MV-4-11 (cell line): Measurements from ENCODE around the gene XYLT1.
"Not testable (repeated sequence)": the region's sequence is repeated elsewhere in the genome, so short reads cannot be mapped to it uniquely, and the experiment has no call there.

Source experiments
- DNase-seq: peaks from one replicate; lab custom pipeline; 2025; lab: John Stamatoyannopoulos, UW

The XYLT1 gene

GRCh38 chr16:17426451-17426850, 44.3 kb downstream of the XYLT1 start:
- no peak for DNase-seq

GRCh38 chr16:17424771-17425170, 46.0 kb downstream of the XYLT1 start:
- DNase-seq, result no peak

- no peak for DNase-seq
Measured at GRCh38 chr16:17423221-17423620, 47.5 kb downstream of the XYLT1 start.

- no peak for DNase-seq
Measured at GRCh38 chr16:17420816-17421215, 49.9 kb downstream of the XYLT1 start.

- no peak for DNase-seq
Measured at GRCh38 chr16:17419266-17419665, 51.5 kb downstream of the XYLT1 start.

GRCh38 chr16:17417740-17418139, 53.0 kb downstream of the XYLT1 start:
- DNase-seq, result no peak

GRCh38 chr16:17416461-17417311, 54.1 kb downstream of the XYLT1 start:
- peak; percentile 94 for DNase-seq

- no peak for DNase-seq
Measured at GRCh38 chr16:17414916-17415315, 55.8 kb downstream of the XYLT1 start.

- DNase-seq, result peak; percentile 27
Measured at GRCh38 chr16:17414421-17414820, 56.3 kb downstream of the XYLT1 start.

- no peak for DNase-seq
Measured at GRCh38 chr16:17413508-17413907, 57.3 kb downstream of the XYLT1 start.

GRCh38 chr16:17412791-17413190, 58.0 kb downstream of the XYLT1 start:
- DNase-seq, result no peak

GRCh38 chr16:17412221-17412620, 58.5 kb downstream of the XYLT1 start:
- no peak for DNase-seq

- DNase-seq, result no peak
Measured at GRCh38 chr16:17411263-17411662, 59.5 kb downstream of the XYLT1 start.

- not testable (repeated sequence) for DNase-seq
Measured at GRCh38 chr16:17410316-17410715, 60.4 kb downstream of the XYLT1 start.

GRCh38 chr16:17409894-17410293, 60.9 kb downstream of the XYLT1 start:
- no peak for DNase-seq

GRCh38 chr16:17408955-17409441, 61.8 kb downstream of the XYLT1 start:
- peak; percentile 97 for DNase-seq

GRCh38 chr16:17408296-17408695, 62.5 kb downstream of the XYLT1 start:
- DNase-seq, result no peak

- DNase-seq, result no peak
Measured at GRCh38 chr16:17407321-17407720, 63.4 kb downstream of the XYLT1 start.

GRCh38 chr16:17404941-17405689, 65.6 kb downstream of the XYLT1 start:
- peak; percentile 29 for DNase-seq

- no peak for DNase-seq
Measured at GRCh38 chr16:17403859-17404545, 66.8 kb downstream of the XYLT1 start.

- no peak for DNase-seq
Measured at GRCh38 chr16:17403156-17403809, 67.5 kb downstream of the XYLT1 start.

GRCh38 chr16:17397499-17397891, 73.3 kb downstream of the XYLT1 start:
- no peak for DNase-seq
